ENCODE measurements around the gene TGFBI.

TGFBI gene

DNA sequence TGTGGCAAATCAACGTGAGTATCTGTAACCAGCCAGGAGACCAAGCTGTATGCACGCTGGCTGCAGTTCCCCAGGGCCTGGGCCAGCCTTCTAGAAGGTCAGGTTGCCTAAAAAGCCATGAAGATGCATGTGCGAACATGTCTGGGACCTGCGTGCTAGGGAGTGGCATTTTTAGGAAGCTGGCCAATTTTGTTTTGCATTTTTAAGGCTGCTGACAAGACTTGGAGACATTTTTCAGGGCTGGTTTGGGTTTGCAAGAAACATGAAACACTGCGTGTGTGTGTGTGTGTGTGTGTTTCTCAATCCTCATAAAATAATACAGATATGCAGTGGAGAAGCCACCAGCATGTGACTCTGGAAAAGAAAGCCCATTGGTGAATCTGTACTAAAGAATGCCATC lies 5.1 kb downstream of the TGFBI start:
- H3K4me3 ChIP-seq (ENCODE audit: low read depth, low read length) = no peak overlapping the region
- TF ChIP-seq, protein P1, sequence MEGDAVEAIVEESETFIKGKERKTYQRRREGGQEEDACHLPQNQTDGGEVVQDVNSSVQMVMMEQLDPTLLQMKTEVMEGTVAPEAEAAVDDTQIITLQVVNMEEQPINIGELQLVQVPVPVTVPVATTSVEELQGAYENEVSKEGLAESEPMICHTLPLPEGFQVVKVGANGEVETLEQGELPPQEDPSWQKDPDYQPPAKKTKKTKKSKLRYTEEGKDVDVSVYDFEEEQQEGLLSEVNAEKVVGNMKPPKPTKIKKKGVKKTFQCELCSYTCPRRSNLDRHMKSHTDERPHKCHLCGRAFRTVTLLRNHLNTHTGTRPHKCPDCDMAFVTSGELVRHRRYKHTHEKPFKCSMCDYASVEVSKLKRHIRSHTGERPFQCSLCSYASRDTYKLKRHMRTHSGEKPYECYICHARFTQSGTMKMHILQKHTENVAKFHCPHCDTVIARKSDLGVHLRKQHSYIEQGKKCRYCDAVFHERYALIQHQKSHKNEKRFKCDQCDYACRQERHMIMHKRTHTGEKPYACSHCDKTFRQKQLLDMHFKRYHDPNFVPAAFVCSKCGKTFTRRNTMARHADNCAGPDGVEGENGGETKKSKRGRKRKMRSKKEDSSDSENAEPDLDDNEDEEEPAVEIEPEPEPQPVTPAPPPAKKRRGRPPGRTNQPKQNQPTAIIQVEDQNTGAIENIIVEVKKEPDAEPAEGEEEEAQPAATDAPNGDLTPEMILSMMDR (IDR thresholded peaks at IDR 0.05; ENCODE audit: low read depth, low read length) = no peak

DNA sequence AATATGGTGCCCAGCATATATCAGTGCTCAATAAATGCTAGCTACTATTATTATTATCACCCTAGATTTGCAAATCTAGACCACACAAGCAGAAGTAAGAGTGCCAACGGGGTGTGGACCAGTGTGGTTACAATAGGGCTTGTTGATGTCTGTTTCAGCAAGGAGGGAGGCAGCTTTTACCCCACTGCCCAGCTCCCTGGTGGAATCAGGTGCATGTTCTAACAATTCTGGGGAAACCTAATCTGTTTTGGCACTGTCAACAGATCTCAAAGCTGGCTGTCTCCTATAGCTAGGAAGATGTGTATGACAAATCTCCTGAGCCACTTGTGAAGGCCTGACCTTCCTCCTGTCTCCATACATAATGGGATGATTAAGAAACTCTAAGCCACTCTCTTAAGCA lies 5.7 kb downstream of the TGFBI start:
- TF ChIP-seq, protein P1 (IDR thresholded peaks at IDR 0.05; ENCODE audit: low read depth, low read length) = no peak
- no peak overlapping the region for H3K4me3 ChIP-seq (ENCODE audit: low read depth, low read length)

GRCh38 chr5:136034984-136035383 lies 6.2 kb downstream of the TGFBI start:
- TF ChIP-seq, protein P1 (IDR thresholded peaks at IDR 0.05; ENCODE audit: low read depth, low read length) = no peak
- no peak overlapping the region for H3K4me3 ChIP-seq (ENCODE audit: low read depth, low read length)

DNA sequence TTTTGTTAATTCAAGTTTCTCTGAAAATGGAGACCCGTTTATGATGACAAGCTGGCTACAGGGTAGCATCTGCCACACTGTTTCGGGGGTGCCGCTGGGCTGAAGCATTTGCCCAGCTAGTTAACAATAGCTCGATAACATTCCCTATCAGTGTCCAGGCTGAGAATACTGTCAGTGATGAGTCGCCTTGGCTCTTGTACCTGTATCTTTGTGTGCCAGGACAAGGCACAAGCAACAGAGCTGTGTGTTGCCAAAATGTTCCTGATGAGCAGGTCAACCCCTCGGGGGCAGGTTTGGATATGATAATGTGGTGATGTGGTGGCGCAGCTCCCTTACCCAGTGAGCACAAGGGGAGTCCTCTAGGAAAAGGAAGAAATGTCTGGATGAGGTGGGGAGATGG lies 7.0 kb downstream of the TGFBI start:
- TF ChIP-seq, protein P1 (IDR thresholded peaks at IDR 0.05; ENCODE audit: low read depth, low read length) = no peak
- H3K4me3 ChIP-seq (ENCODE audit: low read depth, low read length) = no peak overlapping the region

- TF ChIP-seq, protein P1 (IDR thresholded peaks at IDR 0.05; ENCODE audit: low read depth, low read length) = no peak
- no peak overlapping the region for H3K4me3 ChIP-seq (ENCODE audit: low read depth, low read length)
These were observed 7.6 kb downstream of the TGFBI start for GRCh38 chr5:136036293-136036911.

GRCh38 chr5:136037001-136037705 lies 8.4 kb downstream of the TGFBI start:
- H3K4me3 ChIP-seq (ENCODE audit: low read depth, low read length) = no peak overlapping the region
- TF ChIP-seq, protein P1 (IDR thresholded peaks at IDR 0.05; ENCODE audit: low read depth, low read length) = no peak

GRCh38 chr5:136038635-136039034 lies 9.8 kb downstream of the TGFBI start:
- TF ChIP-seq, protein P1 (IDR thresholded peaks at IDR 0.05; ENCODE audit: low read depth, low read length) = no peak
- H3K4me3 ChIP-seq (ENCODE audit: low read depth, low read length) = no peak overlapping the region
